Endothelial cell of umbilical vein (primary cell): ENCODE measurements around the gene SPECC1L. TPM values are rescaled to one million over a fixed set of nuclear protein-coding genes. Genes with fewer than 3 reads are reported as not detected.

ENCODE experiments used
- BruUV-seq: library from RNA; stranded (reverse); fragments of 400-500 nt; replicated peaks from 2 replicates; lab custom pipeline; 2021; lab: Mats Ljungman, UMichigan
- CTCF ChIA-PET: fragments of 300-600, 350-600 bp; sonication (Branson Sonifier 250); formaldehyde crosslinking; loops from one replicate; lab custom pipeline; 2021; ENCODE audit warnings: antibody characterized with exemption, inconsistent platforms; lab: Charles Lee
- POLR2A ChIA-PET: fragments of 300-600, 350-600 bp; sonication (Branson Sonifier 250); formaldehyde crosslinking; loops from one replicate; lab custom pipeline; 2021; ENCODE audit warnings: antibody characterized with exemption, inconsistent platforms; lab: Charles Lee
- DNase-seq: peaks from one replicate; pipeline ENCODE4 v3.0.0-alpha.2; 2011; ENCODE audit warnings: low read depth, low spot score
- FAIRE-seq: peaks from 2 replicates; lab custom pipeline; 2011; peaks lifted over from hg19 to GRCh38; lab: Jason Lieb, UNC
- H2AFZ ChIP-seq: 2 replicates; pipeline ENCODE4 v1.6.0; 2012; ENCODE audit warnings: low read depth, low read length, control low read depth, inconsistent platforms
- H3K27ac ChIP-seq: 2 replicates; pipeline ENCODE4 v1.5.1; 2011; ENCODE audit warnings: low read depth, mild to moderate bottlenecking, control low read depth, low read length, moderate library complexity; ENCODE audit not compliant: insufficient read depth
- H3K27me3 ChIP-seq, 2 experiments: 2 replicates each; pipeline versions ENCODE4 v1.6.0 to v1.6.1; 2011; ENCODE audit warnings: low read length in 2 of 2, mixed read lengths in 1 of 2; ENCODE audit not compliant: control insufficient read depth in 2 of 2, insufficient read depth in 2 of 2
- H3K36me3 ChIP-seq, 2 experiments: 2 replicates in 1 of 2; 3 replicates in 1 of 2; pipeline ENCODE4 v1.5.1; 2011; ENCODE audit warnings: low read length in 2 of 2, mild to moderate bottlenecking in 1 of 2, moderate library complexity in 1 of 2; ENCODE audit not compliant: control insufficient read depth in 2 of 2, insufficient read depth in 2 of 2; ENCODE audit errors: extremely low read depth in 1 of 2
- H3K4me1 ChIP-seq: 3 replicates; pipeline ENCODE4 v1.5.1; 2011; ENCODE audit warnings: mild to moderate bottlenecking, low read length; ENCODE audit not compliant: control insufficient read depth, insufficient read depth; ENCODE audit errors: extremely low read depth
- H3K4me2 ChIP-seq: 2 replicates; pipeline ENCODE4 v1.6.1; 2011; ENCODE audit warnings: low read length, control low read depth, mixed read lengths; ENCODE audit not compliant: insufficient read depth
- H3K4me3 ChIP-seq, 3 experiments: fragments of 200-600 bp in 1 of 3; sonication (generic), shearing (Covaris generic) in 1 of 3; replicated peaks in 1 of 3; 2 replicates each; pipeline ENCODE4 v1.5.1; 2011 to 2016; ENCODE audit warnings: control low read depth in 3 of 3, low read length in 3 of 3, mild to moderate bottlenecking in 2 of 3, inconsistent platforms in 1 of 3, low read depth in 1 of 3, moderate library complexity in 1 of 3; ENCODE audit not compliant: insufficient read depth in 1 of 3
- H3K79me2 ChIP-seq: 2 replicates; pipeline ENCODE4 v1.6.0; 2012; ENCODE audit warnings: low read length, inconsistent platforms; ENCODE audit not compliant: control insufficient read depth, insufficient read depth
- H3K9ac ChIP-seq: replicated peaks from 2 replicates; pipeline ENCODE3; 2011; ENCODE audit warnings: low read length, control low read depth; ENCODE audit not compliant: insufficient read depth; ENCODE audit errors: extremely low read depth
- H3K9me1 ChIP-seq: replicated peaks from 3 replicates; pipeline ENCODE4 v1.6.0; 2011; ENCODE audit warnings: mild to moderate bottlenecking, low read length; ENCODE audit not compliant: control insufficient read depth, insufficient read depth; ENCODE audit errors: extremely low read depth
- H3K9me3 ChIP-seq: replicated peaks from 2 replicates; pipeline ENCODE4 v1.5.1; 2012; ENCODE audit warnings: low read length, inconsistent platforms; ENCODE audit not compliant: control insufficient read depth, insufficient read depth
- H4K20me1 ChIP-seq: replicated peaks from 2 replicates; pipeline ENCODE3; 2011; ENCODE audit warnings: mild to moderate bottlenecking, low read length; ENCODE audit not compliant: control insufficient read depth, insufficient read depth; ENCODE audit errors: extremely low read depth
- EZH2 ChIP-seq: IDR thresholded peaks from 2 replicates; pipeline ENCODE4 v1.6.1; 2012; ENCODE audit warnings: borderline replicate concordance, low read depth, mild to moderate bottlenecking, moderate library complexity, low read length, inconsistent platforms; ENCODE audit not compliant: severe bottlenecking
- FOS ChIP-seq: IDR thresholded peaks from 2 replicates; pipeline ENCODE4 v1.6.1; 2011; ENCODE audit warnings: mild to moderate bottlenecking, low read length, moderate library complexity, borderline replicate concordance; ENCODE audit not compliant: insufficient read depth
- MYC ChIP-seq: IDR thresholded peaks from one replicate; pipeline ENCODE4 v1.6.1; 2011; ENCODE audit warnings: mild to moderate bottlenecking, low read depth, low read length
- POLR2A ChIP-seq: IDR thresholded peaks from 2 replicates; pipeline ENCODE4 v1.6.1; 2012; ENCODE audit warnings: low read depth, mild to moderate bottlenecking, control low read depth, low read length
- POLR2AphosphoS5 ChIP-seq: IDR thresholded peaks from 2 replicates; pipeline ENCODE4 v1.6.1; 2012; ENCODE audit warnings: low read depth, mild to moderate bottlenecking, control low read depth, low read length, moderate library complexity; ENCODE audit not compliant: insufficient read depth
- dilution Hi-C: fragments of 300-500 bp; cut with MboI; formaldehyde crosslinking; loops from one replicate; pipeline ENCODE4 v1.15.0; 2019; ENCODE audit warnings: low sequenced_read_pairs; ENCODE audit not compliant: extremely low pct_ligation_motif_present
- intact Hi-C: fragments of 100-400 bp; cut with micrococcal nuclease; formaldehyde crosslinking; loops from one replicate; pipeline ENCODE4 v1.10.0; 2022
- polyA plus RNA-seq, 4 experiments: library from polyadenylated mRNA; depleted of rRNA in 3 of 4; stranded (reverse) in 3 of 4; unstranded in 1 of 4; fragments of >200 nt; gene quantifications; 2 replicates each; pipeline versions ENCODE4 v1.2.1 to v1.2.3, GENCODE V29; 2011 to 2012; ENCODE audit warnings: missing spikeins in 1 of 4
- total RNA-seq: library from RNA; stranded (reverse); gene quantifications from 2 replicates; pipeline ENCODE4 v1.2.3, GENCODE V29; 2021
- TF ChIP-seq, protein P1 (sequence below): IDR thresholded peaks from 2 replicates; pipeline ENCODE4 v1.6.1; 2011; ENCODE audit not compliant: insufficient read depth, insufficient read length
- TF ChIP-seq, protein P2 (sequence below), 2 donors: IDR thresholded peaks; 1 replicate in 1 of 2; 2 replicates in 1 of 2; pipeline ENCODE4 v1.5.1; 2011; ENCODE audit warnings: low read length in 2 of 2, mild to moderate bottlenecking in 2 of 2, moderate library complexity in 2 of 2, control low read depth in 1 of 2, inconsistent platforms in 1 of 2, low read depth in 1 of 2; ENCODE audit not compliant: insufficient read depth in 1 of 2; ENCODE audit errors: extremely low read depth in 1 of 2

The SPECC1L gene
- total and polyA plus RNA-seq, 2 donors (not counting 3 experiments of a cell fraction or from before 2014, with no cell fraction given): 22.8 to 79.3 TPM

GRCh38 chr22:24465975-24466374 lies 195.3 kb downstream of the SPECC1L start:
- intact Hi-C loops (loop anchor here (5.0 kb wide), 1 partner anchor 39 kb away; the partner anchor contains the start of gene ADORA2A), dilution Hi-C loops (no loop called here)
- no peaks in the 10 kb centered on the region for H3K36me3 ChIP-seq
- H3K9ac ChIP-seq: no peak overlapping the region
- peak overlapping the region; percentile 95 for H2AFZ ChIP-seq
- H3K4me3 ChIP-seq: no peak overlapping the region
- H3K4me1 ChIP-seq: peaks cover 31% of the 10 kb centered on the region
- DNase-seq: no peak
- ChIA-PET CTCF (interaction anchor here (0.7 to 3.8 kb wide), 9 partner anchors 10 to 61 kb away, joined by 3 to 14 read pairs (median 3); no protein-coding TSS in a partner anchor), POLR2A (no interaction called here)
- no peaks in the 10 kb centered on the region for H3K27me3 ChIP-seq
- H3K9me1 ChIP-seq: no peaks in the 10 kb centered on the region
- H3K27ac ChIP-seq: peak overlapping the region; percentile 76
- TF ChIP-seq POLR2A: no peak
- TF ChIP-seq EZH2: no peak
- no peak for TF ChIP-seq FOS
- TF ChIP-seq, protein P1, sequence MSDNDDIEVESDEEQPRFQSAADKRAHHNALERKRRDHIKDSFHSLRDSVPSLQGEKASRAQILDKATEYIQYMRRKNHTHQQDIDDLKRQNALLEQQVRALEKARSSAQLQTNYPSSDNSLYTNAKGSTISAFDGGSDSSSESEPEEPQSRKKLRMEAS: no peak
- no peak for TF ChIP-seq MYC
- no peak for TF ChIP-seq POLR2AphosphoS5
- no peaks in the 10 kb centered on the region for H4K20me1 ChIP-seq
- FAIRE-seq: no peak
- H3K9me3 ChIP-seq: no peaks in the 10 kb centered on the region
- H3K79me2 ChIP-seq: no peaks in the 10 kb centered on the region
- H3K4me2 ChIP-seq: peak overlapping the region; percentile 5
- no TSS peak for BruUV-seq

GRCh38 chr22:24466716-24467328 lies 196.2 kb downstream of the SPECC1L start:
- Histone ChIP-seq H2AFZ (peak overlapping the region; percentile 50), H3K9ac (peak overlapping the region; percentile 12), H3K9me1 (no peaks in the 10 kb centered on the region), H3K9me3 (no peaks in the 10 kb centered on the region), H3K36me3 (no peaks in the 10 kb centered on the region), H3K27me3 (no peaks in the 10 kb centered on the region), H3K4me1 (peaks cover 29% of the 10 kb centered on the region), H4K20me1 (no peaks in the 10 kb centered on the region), H3K27ac (peak overlapping the region; percentile 76), H3K4me2 (peak overlapping the region; percentile 68), H3K79me2 (no peaks in the 10 kb centered on the region), H3K4me3 (no peak overlapping the region)
- peak; percentile 88 for FAIRE-seq
- CTCF ChIA-PET: interaction anchor here (0.7 to 3.8 kb wide), 12 partner anchors 11 to 68 kb away, joined by 3 to 14 read pairs (median 3); no protein-coding TSS in a partner anchor
- dilution Hi-C loops (no loop called here), intact Hi-C loops (loop anchor here (5.0 kb wide), 1 partner anchor 40 kb away; the partner anchor contains the start of gene ADORA2A)
- TF ChIP-seq, protein P2, sequence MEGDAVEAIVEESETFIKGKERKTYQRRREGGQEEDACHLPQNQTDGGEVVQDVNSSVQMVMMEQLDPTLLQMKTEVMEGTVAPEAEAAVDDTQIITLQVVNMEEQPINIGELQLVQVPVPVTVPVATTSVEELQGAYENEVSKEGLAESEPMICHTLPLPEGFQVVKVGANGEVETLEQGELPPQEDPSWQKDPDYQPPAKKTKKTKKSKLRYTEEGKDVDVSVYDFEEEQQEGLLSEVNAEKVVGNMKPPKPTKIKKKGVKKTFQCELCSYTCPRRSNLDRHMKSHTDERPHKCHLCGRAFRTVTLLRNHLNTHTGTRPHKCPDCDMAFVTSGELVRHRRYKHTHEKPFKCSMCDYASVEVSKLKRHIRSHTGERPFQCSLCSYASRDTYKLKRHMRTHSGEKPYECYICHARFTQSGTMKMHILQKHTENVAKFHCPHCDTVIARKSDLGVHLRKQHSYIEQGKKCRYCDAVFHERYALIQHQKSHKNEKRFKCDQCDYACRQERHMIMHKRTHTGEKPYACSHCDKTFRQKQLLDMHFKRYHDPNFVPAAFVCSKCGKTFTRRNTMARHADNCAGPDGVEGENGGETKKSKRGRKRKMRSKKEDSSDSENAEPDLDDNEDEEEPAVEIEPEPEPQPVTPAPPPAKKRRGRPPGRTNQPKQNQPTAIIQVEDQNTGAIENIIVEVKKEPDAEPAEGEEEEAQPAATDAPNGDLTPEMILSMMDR (IDR thresholded peaks at IDR 0.05; ENCODE audit: extremely low read depth in 1 of 2, insufficient read depth in 1 of 2, low read depth in 1 of 2, low read length in 2 of 2): no peak
- TF ChIP-seq POLR2AphosphoS5 (peak; percentile 52), FOS (no peak)
- POLR2A ChIA-PET: no interaction called here
- BruUV-seq: no TSS peak
- peak; percentile 94 for DNase-seq
